Ascending aorta (tissue), 2 donors: Measurements from ENCODE around the gene ENOPH1. TPM values are rescaled to one million over a fixed set of nuclear protein-coding genes. Genes with fewer than 3 reads are reported as not detected.

Experiments used
- DNase-seq, 2 donors: peaks; one replicate each; pipeline ENCODE4 v3.0.0-alpha.2; 2019; ENCODE audit warnings: low spot score in 2 of 2
- H3K27ac ChIP-seq, 2 donors: fragments of 200-600 bp; sonication (generic); one replicate each; pipeline ENCODE4 v1.5.1; 2016 to 2017; ENCODE audit warnings: mild to moderate bottlenecking in 1 of 2
- H3K27me3 ChIP-seq: fragments of 200-600 bp; sonication (generic); one replicate; pipeline ENCODE4 v1.5.1; 2017
- H3K36me3 ChIP-seq, 2 donors: fragments of 200-600 bp; sonication (generic); one replicate each; pipeline ENCODE4 v1.5.1; 2016
- H3K4me1 ChIP-seq, 2 donors: fragments of 200-600 bp; sonication (generic); one replicate each; pipeline ENCODE4 v1.5.1; 2016 to 2017; ENCODE audit warnings: mild to moderate bottlenecking in 1 of 2
- H3K4me3 ChIP-seq, 2 donors: fragments of 200-600 bp; sonication (generic); one replicate each; pipeline ENCODE4 v1.5.1; 2016 to 2017; ENCODE audit warnings: mild to moderate bottlenecking in 1 of 2
- H3K9me3 ChIP-seq, 2 donors: fragments of 200-600 bp; sonication (generic); one replicate each; pipeline ENCODE4 v1.5.1; 2016
- intact Hi-C: fragments of 100-400 bp; cut with DNase I; formaldehyde crosslinking; loops from one replicate; pipeline ENCODE4 v1.15.1; 2023
- total RNA-seq: library from RNA; depleted of rRNA; stranded (reverse); fragments of >200 nt; gene quantifications from one replicate; pipeline ENCODE4 v1.1.0, GENCODE V29; 2016
- TF ChIP-seq, protein P1 (sequence below), 3 experiments: fragments of 200-600 bp in 2 of 3; fragments of 450-650 bp in 1 of 3; sonication (generic) in 2 of 3; IDR thresholded peaks; one replicate each; pipeline ENCODE4 v1.5.1; 2016 to 2019; ENCODE audit warnings: antibody characterized with exemption in 3 of 3, mild to moderate bottlenecking in 1 of 3, moderate library complexity in 1 of 3

The ENOPH1 gene
- total RNA-seq, 1 donor from 2014 or later, result 5.4 TPM

DNA sequence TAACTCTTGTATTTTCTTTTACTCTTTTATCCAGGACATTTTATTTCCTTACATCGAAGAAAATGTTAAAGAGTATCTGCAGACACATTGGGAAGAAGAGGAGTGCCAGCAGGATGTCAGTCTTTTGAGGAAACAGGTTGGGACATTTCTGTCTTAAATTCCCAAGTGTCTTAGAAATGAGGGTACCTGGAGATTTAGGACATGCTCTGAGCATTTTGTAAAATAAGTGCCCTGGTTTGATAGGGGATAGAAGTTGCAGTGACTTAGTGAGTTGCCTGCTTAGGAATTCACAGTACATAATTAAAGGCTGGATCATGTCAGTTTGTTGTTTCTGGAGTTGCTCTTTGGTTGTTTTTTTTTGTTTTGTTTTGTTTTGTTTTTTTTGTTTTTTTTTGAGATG is 17.5 kb downstream of the ENOPH1 start:
- no peak for DNase-seq
- peaks cover 26 to 42% of the 10 kb centered on the region in 2 donors for H3K36me3 ChIP-seq
- intact Hi-C loops, result no loop called here
- H3K27ac ChIP-seq, result no peak overlapping the region
- H3K4me3 ChIP-seq, result no peak overlapping the region
- H3K9me3 ChIP-seq, result no peaks in the 10 kb centered on the region
- TF ChIP-seq, protein P1, sequence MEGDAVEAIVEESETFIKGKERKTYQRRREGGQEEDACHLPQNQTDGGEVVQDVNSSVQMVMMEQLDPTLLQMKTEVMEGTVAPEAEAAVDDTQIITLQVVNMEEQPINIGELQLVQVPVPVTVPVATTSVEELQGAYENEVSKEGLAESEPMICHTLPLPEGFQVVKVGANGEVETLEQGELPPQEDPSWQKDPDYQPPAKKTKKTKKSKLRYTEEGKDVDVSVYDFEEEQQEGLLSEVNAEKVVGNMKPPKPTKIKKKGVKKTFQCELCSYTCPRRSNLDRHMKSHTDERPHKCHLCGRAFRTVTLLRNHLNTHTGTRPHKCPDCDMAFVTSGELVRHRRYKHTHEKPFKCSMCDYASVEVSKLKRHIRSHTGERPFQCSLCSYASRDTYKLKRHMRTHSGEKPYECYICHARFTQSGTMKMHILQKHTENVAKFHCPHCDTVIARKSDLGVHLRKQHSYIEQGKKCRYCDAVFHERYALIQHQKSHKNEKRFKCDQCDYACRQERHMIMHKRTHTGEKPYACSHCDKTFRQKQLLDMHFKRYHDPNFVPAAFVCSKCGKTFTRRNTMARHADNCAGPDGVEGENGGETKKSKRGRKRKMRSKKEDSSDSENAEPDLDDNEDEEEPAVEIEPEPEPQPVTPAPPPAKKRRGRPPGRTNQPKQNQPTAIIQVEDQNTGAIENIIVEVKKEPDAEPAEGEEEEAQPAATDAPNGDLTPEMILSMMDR (IDR thresholded peaks at IDR 0.05), result no peak
- H3K4me1 ChIP-seq, result no peaks in the 10 kb centered on the region
- H3K27me3 ChIP-seq, result no peaks in the 10 kb centered on the region

DNA sequence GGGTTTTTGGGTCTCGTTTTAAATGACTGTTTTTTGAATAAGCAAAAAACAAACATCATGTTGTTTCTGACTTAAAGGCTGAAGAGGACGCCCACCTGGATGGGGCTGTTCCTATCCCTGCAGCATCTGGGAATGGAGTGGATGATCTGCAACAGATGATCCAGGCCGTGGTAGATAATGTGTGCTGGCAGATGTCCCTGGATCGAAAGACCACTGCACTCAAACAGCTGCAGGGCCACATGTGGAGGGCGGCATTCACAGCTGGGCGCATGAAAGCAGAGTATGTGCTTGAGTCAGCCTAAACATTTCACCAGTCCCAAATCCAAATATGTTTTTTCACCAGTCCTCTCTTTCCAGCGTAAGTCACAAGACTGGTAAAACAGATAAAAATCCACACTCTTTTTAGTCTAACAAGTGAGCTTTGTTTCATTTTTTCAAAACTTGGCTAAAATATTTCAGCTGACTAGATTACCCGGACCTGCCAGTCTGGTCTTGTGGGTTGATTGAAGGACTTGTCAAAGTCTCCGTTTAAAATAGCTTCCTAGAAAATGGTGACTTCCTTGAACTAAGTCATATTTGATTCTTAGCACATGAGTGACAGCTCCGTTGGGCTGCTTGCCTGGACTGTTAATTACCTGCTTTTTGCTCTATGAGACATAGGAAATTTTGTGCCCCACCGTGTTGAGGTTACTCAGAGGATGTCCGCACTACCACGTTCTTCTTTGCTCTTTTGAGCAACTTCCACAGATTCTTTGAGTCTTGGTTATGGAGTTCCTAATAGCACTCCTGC is 20.8 kb downstream of the ENOPH1 start:
- Histone ChIP-seq H3K4me1 (no peaks in the 10 kb centered on the region), H3K27ac (no peak overlapping the region), H3K27me3 (no peaks in the 10 kb centered on the region), H3K9me3 (no peaks in the 10 kb centered on the region), H3K36me3 (peaks cover 31 to 52% of the 10 kb centered on the region in 2 donors), H3K4me3 (no peak overlapping the region)
- intact Hi-C loops, result no loop called here
- TF ChIP-seq, protein P1 (IDR thresholded peaks at IDR 0.05), result no peak
- DNase-seq, result no peak

DNA sequence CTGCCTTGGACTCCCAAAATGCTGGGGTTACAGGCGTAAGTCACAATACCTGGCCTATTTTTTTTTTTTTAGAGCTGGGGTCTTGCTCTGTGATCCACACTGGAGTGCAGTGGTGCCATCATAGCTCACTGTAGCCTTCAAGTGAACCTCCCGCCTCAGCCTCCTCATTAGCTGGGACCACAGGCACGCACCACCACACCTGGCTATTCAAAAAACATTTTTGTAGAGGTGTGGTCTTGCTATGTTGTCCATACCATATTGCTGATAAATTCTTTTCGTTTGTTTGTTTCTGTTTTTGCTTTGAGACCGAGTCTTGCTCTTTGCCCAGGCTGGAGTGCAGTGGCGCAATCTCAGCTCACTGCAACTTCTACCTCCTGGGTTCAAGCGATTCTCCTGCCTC is 21.6 kb downstream of the ENOPH1 start:
- no peak for DNase-seq
- Histone ChIP-seq H3K4me1 (no peaks in the 10 kb centered on the region), H3K27me3 (no peaks in the 10 kb centered on the region), H3K27ac (no peak overlapping the region), H3K36me3 (peaks cover 31 to 60% of the 10 kb centered on the region in 2 donors), H3K9me3 (no peaks in the 10 kb centered on the region), H3K4me3 (no peak overlapping the region)
- intact Hi-C loops, result no loop called here
- TF ChIP-seq, protein P1 (IDR thresholded peaks at IDR 0.05), result no peak

DNA sequence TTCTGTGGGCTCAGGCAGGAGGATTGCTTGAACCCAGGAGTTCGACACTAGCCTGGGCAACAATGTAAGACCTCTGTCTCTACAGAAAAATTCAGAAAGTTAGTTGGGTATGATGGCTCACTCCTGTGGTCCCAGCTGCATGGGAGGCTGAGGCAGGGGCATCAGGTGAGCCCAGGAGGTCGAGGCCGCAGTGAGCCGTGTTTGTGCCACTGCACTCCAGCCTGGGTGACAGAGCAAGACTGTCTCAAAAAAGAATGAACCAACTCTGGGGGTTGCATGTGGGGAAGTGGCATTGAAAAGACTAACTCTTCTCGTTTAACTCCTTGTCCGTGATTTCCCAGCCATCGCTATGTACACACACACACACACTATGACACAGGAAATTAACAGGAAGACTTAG is 26.9 kb downstream of the ENOPH1 start:
- TF ChIP-seq, protein P1 (IDR thresholded peaks at IDR 0.05), result no peak
- peaks cover 30 to 60% of the 10 kb centered on the region in 2 donors for H3K36me3 ChIP-seq
- H3K4me1 ChIP-seq, result no peaks in the 10 kb centered on the region
- no peaks in the 10 kb centered on the region for H3K27me3 ChIP-seq
- H3K4me3 ChIP-seq, result no peak overlapping the region
- no peak for DNase-seq
- intact Hi-C loops, result no loop called here
- H3K27ac ChIP-seq, result no peak overlapping the region
- no peaks in the 10 kb centered on the region for H3K9me3 ChIP-seq

DNA sequence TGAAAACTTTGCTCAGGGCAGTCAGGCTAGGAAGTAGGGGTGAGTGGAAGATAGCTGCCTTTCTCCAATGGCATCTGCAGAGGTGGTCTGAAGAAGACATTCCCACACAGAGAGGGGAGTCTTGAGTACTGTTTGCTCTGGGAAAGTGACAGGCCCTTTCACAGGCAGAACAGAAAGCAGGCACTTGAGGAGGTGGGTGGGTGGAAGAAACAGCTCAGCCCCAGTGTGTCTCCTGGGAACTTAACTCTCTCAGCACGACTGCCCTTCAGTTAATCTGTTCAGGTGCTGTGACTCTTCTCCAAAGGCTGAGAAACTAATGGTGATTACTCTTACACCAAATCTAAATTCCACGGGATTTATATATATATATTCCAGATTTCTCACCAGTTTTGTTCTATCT is 28.3 kb downstream of the ENOPH1 start:
- TF ChIP-seq, protein P1 (IDR thresholded peaks at IDR 0.05), result no peak
- Histone ChIP-seq H3K27ac (no peak overlapping the region), H3K36me3 (peaks cover 23 to 51% of the 10 kb centered on the region in 2 donors), H3K27me3 (no peaks in the 10 kb centered on the region), H3K4me1 (no peaks in the 10 kb centered on the region), H3K4me3 (no peak overlapping the region), H3K9me3 (no peaks in the 10 kb centered on the region)
- DNase-seq, result no peak
- intact Hi-C loops, result no loop called here
